Progenitor cell of endocrine pancreas (in vitro differentiated cells): ENCODE data around the gene KDM1A. TPM values are rescaled to one million over a fixed set of nuclear protein-coding genes. Genes with fewer than 3 reads are reported as not detected.

Experiments used
- DNase-seq: peaks from one replicate; pipeline ENCODE4 v3.0.0; 2021; ENCODE audit warnings: low spot score; ENCODE audit not compliant: unreplicated experiment
- H3K27ac Mint-ChIP-seq: 2 replicates; pipeline ENCODE4 v1.8.0; 2021; ENCODE audit warnings: mild to moderate bottlenecking, moderate library complexity, mixed read lengths
- H3K27me3 Mint-ChIP-seq: 2 replicates; pipeline ENCODE4 v1.8.0; 2021; ENCODE audit warnings: mixed read lengths
- H3K36me3 Mint-ChIP-seq: 2 replicates; pipeline ENCODE4 v1.8.0; 2022; ENCODE audit warnings: mixed read lengths; ENCODE audit not compliant: insufficient read depth
- H3K4me1 Mint-ChIP-seq: 2 replicates; pipeline ENCODE4 v1.8.0; 2021; ENCODE audit warnings: low read depth, mixed read lengths
- H3K4me3 Mint-ChIP-seq: 2 replicates; pipeline ENCODE4 v1.8.0; 2021; ENCODE audit warnings: low read depth, mild to moderate bottlenecking, moderate library complexity, mixed read lengths
- H3K9me3 Mint-ChIP-seq: 2 replicates; pipeline ENCODE4 v1.8.0; 2021; ENCODE audit warnings: low read depth, mixed read lengths
- CTCF ChIP-seq: fragments of 200-600 bp; sonication (generic); IDR thresholded peaks from one replicate; pipeline ENCODE4 v1.5.0; 2021; ENCODE audit warnings: antibody characterized with exemption, mild to moderate bottlenecking; ENCODE audit not compliant: unreplicated experiment
- microRNA-seq: library from miRNA; unstranded; fragments of <30 nt; microRNA quantifications from one replicate; pipeline ENCODE4 v1.1.0, GENCODE V29; 2020; ENCODE audit warnings: borderline number of aligned reads; ENCODE audit not compliant: unreplicated experiment
- total RNA-seq: library from RNA; stranded (reverse); gene quantifications from 2 replicates; pipeline ENCODE4 v1.2.1, GENCODE V29; 2021

The KDM1A gene
- total RNA-seq, 1 donor from 2014 or later, result 197 TPM

GRCh38 chr1:23125489-23125888 is 106.2 kb downstream of the KDM1A start:
- no peak overlapping the region for H3K4me3 Mint-ChIP-seq
- peaks cover 22% of the 10 kb centered on the region for H3K4me1 Mint-ChIP-seq
- H3K9me3 Mint-ChIP-seq, result no peaks in the 10 kb centered on the region
- DNase-seq, result no peak
- no peak overlapping the region for H3K27ac Mint-ChIP-seq
- H3K36me3 Mint-ChIP-seq, result no peaks in the 10 kb centered on the region
- H3K27me3 Mint-ChIP-seq, result no peaks in the 10 kb centered on the region
- no peak for TF ChIP-seq CTCF

GRCh38 chr1:23126200-23126599 is 106.9 kb downstream of the KDM1A start:
- H3K9me3 Mint-ChIP-seq, result no peaks in the 10 kb centered on the region
- H3K27ac Mint-ChIP-seq, result no peak overlapping the region
- H3K4me3 Mint-ChIP-seq, result no peak overlapping the region

GRCh38 chr1:23126801-23127200 is 107.5 kb downstream of the KDM1A start:
- DNase-seq, result no peak
- Mint-ChIP-seq H3K27ac (no peak overlapping the region), H3K4me3 (no peak overlapping the region), H3K4me1 (peaks cover 22% of the 10 kb centered on the region), H3K36me3 (no peaks in the 10 kb centered on the region), H3K9me3 (no peaks in the 10 kb centered on the region), H3K27me3 (no peaks in the 10 kb centered on the region)
- no peak for TF ChIP-seq CTCF

More at GRCh38 chr1:23126200-23126599, 106.9 kb downstream of the KDM1A start:
- Mint-ChIP-seq H3K36me3 (no peaks in the 10 kb centered on the region), H3K4me1 (peaks cover 22% of the 10 kb centered on the region), H3K27me3 (no peaks in the 10 kb centered on the region)
- no peak for DNase-seq
- no peak for TF ChIP-seq CTCF

GRCh38 chr1:23129846-23130245 is 110.6 kb downstream of the KDM1A start:
- H3K4me1 Mint-ChIP-seq, result peaks cover 3% of the 10 kb centered on the region
- H3K27ac Mint-ChIP-seq, result no peak overlapping the region
- no peaks in the 10 kb centered on the region for H3K27me3 Mint-ChIP-seq
- no peak for TF ChIP-seq CTCF
- no peaks in the 10 kb centered on the region for H3K36me3 Mint-ChIP-seq
- no peaks in the 10 kb centered on the region for H3K9me3 Mint-ChIP-seq
- H3K4me3 Mint-ChIP-seq, result no peak overlapping the region
- DNase-seq, result no peak

GRCh38 chr1:23132033-23132432 is 112.8 kb downstream of the KDM1A start:
- no peak for TF ChIP-seq CTCF
- no peaks in the 10 kb centered on the region for H3K27me3 Mint-ChIP-seq
- H3K4me3 Mint-ChIP-seq, result no peak overlapping the region
- no peak for DNase-seq
- no peaks in the 10 kb centered on the region for H3K9me3 Mint-ChIP-seq
- H3K36me3 Mint-ChIP-seq, result peaks cover 2% of the 10 kb centered on the region
- H3K4me1 Mint-ChIP-seq, result no peaks in the 10 kb centered on the region
- H3K27ac Mint-ChIP-seq, result no peak overlapping the region

Small RNA genes within 50 kb of the gene (microRNA-seq; reads per million reads assigned to microRNA genes)
- 19.1 reads per million, percentile 29 among the genes with 10 or more reads in this experiment for gene MIR3115
- gene MIR4419A, result not detected

Other genes starting within 250 kb of the KDM1A start
- gene LACTBL1, start 46.6 kb upstream of the KDM1A start, total RNA-seq, result not detected in 2 replicates
- gene TEX46, start 3.6 kb upstream of the KDM1A start, total RNA-seq, result not detected in 2 replicates
- gene LUZP1, start 149.4 kb downstream of the KDM1A start, total RNA-seq, result 45.3 and 47.5 TPM in 2 replicates
- gene HTR1D, start 198.0 kb downstream of the KDM1A start, total RNA-seq, result 0.20 and 0.31 TPM in 2 replicates